Skin epidermis (tissue), 12 donors: ENCODE results near the gene PTPN13.
"Not testable (repeated sequence)": the region's sequence is repeated elsewhere in the genome, so short reads cannot be mapped to it uniquely, and the experiment has no call there.

Source experiments
- H3K27ac ChIP-seq, 21 experiments: fragments of 200-600 bp; sonication (generic) in 11 of 21; one replicate each; pipeline ENCODE4 v1.5.0; 2020; ENCODE audit warnings: mild to moderate bottlenecking in 3 of 21, inconsistent platforms in 2 of 21, moderate library complexity in 2 of 21
- H3K4me3 ChIP-seq, 7 experiments: fragments of 200-600 bp; sonication (generic) in 2 of 7; one replicate each; pipeline ENCODE4 v1.5.0; 2020; ENCODE audit warnings: inconsistent platforms in 2 of 7, mild to moderate bottlenecking in 2 of 7, moderate library complexity in 1 of 7

PTPN13 gene

DNA sequence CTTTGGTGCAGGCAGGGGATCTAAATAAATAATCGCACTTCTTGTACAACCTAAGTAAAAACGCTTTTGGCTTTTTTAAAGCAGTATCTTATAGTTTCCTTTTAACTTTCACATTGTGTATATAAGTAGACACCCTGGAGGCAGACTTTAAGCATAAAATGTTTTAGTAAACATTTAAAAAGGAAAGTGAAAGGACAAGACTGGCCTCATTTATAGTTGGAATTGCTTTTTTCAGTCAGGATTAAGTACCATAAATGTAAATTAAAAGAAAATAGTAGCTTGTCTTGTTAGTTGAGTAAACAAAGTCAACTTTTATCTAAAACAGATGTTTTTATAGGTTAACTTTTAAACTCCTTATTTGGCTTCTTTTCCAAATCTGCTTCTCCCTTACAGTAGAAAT, 39.7 kb downstream of the PTPN13 start:
- H3K4me3 ChIP-seq, result no peak overlapping the region
- no peak overlapping the region for H3K27ac ChIP-seq

DNA sequence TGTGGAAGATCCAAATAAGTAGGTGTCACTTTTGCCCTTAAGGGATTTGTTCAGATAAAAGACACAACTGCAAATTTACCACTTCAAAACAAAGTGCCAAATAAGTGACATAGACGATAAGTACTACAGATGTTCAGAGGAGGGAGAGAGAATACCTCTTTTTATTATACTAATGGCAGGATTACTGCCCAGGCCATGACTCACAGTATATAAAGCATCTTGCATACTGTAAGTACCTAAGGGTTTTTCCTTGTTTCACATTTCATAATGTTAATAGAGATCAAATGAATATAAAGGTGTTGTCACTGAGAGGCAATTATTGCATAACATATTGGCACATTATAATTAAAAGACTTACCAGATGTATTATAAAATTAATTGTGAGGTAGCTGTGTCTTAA, 46.4 kb downstream of the PTPN13 start:
- Histone ChIP-seq H3K4me3 (no peak overlapping the region), H3K27ac (no peak overlapping the region)

- Histone ChIP-seq H3K4me3 (no peak overlapping the region), H3K27ac (no peak overlapping the region)
Measured at GRCh38 chr4:86641516-86642090, 47.5 kb downstream of the PTPN13 start.

DNA sequence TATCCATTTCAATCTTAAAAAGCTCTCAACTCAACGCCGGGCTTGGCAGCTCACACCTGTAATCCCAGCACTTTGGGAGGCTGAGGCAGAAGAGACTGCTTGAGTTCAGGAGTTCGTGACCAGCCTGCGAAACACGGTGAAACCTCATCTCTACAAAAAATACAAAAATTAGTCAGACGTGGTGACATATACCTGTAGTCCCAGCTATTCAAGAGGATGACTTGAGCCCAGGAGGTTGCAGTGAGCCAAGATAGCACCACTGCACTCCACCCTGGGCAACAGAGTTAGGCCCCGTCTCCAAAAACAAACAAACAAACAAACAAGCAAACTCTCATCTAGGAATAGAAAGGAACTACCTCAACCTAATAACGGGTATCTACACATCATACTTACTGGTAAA, 50.8 kb downstream of the PTPN13 start:
- Histone ChIP-seq H3K4me3 (no peak overlapping the region), H3K27ac (no peak overlapping the region)

DNA sequence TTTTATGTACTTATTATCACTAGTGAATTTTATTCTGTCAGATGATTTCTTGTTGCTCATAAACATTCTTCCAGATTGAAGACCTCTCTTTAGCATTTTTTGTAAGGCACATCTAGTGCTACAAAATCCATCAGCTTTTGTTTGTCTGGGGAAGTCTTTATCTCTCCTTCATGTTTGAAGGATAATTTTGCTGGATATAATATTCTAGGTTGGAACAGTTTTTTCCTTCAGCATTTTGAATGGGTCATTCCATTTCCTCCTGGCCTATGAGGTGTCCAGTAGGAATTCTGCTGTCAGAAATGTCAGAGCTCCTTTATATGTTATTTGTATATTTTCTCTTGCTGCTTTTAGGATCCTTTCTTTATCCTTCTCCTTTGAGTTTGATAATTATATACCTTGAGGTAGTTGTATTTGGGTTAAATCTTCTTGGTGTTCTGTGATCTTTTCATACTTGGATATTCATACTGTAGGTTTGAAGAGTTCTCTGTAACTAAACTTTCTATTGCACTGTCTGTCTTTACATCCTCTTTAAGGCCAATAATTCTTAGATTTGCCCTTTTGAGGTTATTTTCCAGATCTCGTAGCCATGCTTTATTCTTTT, 58.3 kb downstream of the PTPN13 start:
- Histone ChIP-seq H3K4me3 (no peak overlapping the region), H3K27ac (no peak overlapping the region)

GRCh38 chr4:86653237-86653865, 59.2 kb downstream of the PTPN13 start:
- Histone ChIP-seq H3K27ac (no peak overlapping the region), H3K4me3 (no peak overlapping the region)

GRCh38 chr4:86656781-86657180, 62.7 kb downstream of the PTPN13 start:
- not testable (repeated sequence) for H3K27ac ChIP-seq, H3K4me3 ChIP-seq

GRCh38 chr4:86657382-86657781, 63.3 kb downstream of the PTPN13 start:
- H3K27ac ChIP-seq, result no peak overlapping the region
- H3K4me3 ChIP-seq, result no peak overlapping the region

GRCh38 chr4:86657910-86658309, 63.8 kb downstream of the PTPN13 start:
- no peak overlapping the region for H3K27ac ChIP-seq
- H3K4me3 ChIP-seq, result no peak overlapping the region

GRCh38 chr4:86660401-86660800, 66.3 kb downstream of the PTPN13 start:
- peak overlapping the region in 1 of 21 experiments; percentile 17 for H3K27ac ChIP-seq

GRCh38 chr4:86661006-86661405, 66.9 kb downstream of the PTPN13 start:
- Histone ChIP-seq H3K27ac (peak overlapping the region in 1 of 21 experiments; percentile 18), H3K4me3 (no peak overlapping the region)

More at GRCh38 chr4:86660401-86660800, 66.3 kb downstream of the PTPN13 start:
- H3K4me3 ChIP-seq, result no peak overlapping the region

- Histone ChIP-seq H3K4me3 (no peak overlapping the region), H3K27ac (peak overlapping the region in 1 of 21 experiments; percentile 18)
Measured at GRCh38 chr4:86661418-86661817, 67.3 kb downstream of the PTPN13 start.

DNA sequence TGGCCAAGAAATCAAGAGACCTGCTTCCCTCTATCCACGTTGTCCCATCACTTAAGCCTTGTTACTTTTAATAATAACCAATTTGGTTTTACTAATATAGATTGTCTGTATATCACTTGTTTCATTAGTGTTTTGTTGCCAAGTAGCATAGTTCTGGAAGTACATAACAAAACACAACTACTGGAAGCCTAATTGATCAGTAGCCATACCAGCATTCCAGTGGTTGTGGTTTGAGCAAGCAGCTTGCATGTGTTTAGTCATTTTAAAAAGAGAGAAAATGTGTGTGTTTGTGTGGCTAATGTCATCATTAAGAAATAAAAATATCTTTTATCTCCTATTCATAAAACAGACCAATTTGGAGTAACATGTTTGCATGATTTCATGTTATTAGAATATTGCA, 70.8 kb downstream of the PTPN13 start:
- no peak overlapping the region for H3K27ac ChIP-seq
- H3K4me3 ChIP-seq, result no peak overlapping the region

DNA sequence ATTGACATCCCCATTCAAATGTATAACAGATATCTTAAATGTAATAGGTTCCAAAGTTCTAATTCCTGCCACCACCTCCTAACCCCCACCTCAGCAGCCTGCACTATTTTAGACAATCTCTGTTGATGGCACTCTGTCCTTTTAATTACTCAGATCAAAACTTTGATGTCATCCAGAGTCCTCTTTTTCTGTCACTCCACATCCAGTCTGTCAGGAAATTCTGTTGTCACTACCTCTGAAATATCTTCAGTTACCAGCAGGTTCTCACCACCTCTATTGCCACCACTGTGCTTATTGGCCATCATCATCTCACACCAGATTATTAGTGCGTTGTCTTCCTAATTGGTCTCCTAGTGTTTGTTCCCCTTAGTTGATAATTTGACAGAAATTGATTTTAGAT, 76.2 kb downstream of the PTPN13 start:
- Histone ChIP-seq H3K27ac (no peak overlapping the region), H3K4me3 (no peak overlapping the region)

- Histone ChIP-seq H3K27ac (no peak overlapping the region), H3K4me3 (no peak overlapping the region)
Measured at GRCh38 chr4:86670756-86671155, 76.6 kb downstream of the PTPN13 start.

DNA sequence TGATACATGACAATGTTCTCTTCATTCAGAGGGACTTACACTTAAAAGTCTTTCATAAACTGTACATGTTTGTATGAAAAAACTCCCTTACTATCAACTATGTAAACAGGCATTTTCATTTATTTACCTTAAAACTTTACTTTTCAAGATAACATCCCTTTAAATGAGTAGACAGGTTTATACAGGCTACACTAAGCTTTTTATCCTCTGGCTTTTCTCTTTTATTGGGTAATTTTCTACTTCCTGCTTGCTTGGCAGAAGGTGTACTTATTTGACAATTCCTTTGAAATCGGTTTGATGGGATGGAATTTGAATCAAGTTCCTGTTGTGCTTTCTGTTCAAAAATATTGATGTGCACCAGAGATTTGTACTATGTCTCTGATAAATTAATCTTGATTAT, 81.4 kb downstream of the PTPN13 start:
- no peak overlapping the region for H3K27ac ChIP-seq
- H3K4me3 ChIP-seq, result no peak overlapping the region

DNA sequence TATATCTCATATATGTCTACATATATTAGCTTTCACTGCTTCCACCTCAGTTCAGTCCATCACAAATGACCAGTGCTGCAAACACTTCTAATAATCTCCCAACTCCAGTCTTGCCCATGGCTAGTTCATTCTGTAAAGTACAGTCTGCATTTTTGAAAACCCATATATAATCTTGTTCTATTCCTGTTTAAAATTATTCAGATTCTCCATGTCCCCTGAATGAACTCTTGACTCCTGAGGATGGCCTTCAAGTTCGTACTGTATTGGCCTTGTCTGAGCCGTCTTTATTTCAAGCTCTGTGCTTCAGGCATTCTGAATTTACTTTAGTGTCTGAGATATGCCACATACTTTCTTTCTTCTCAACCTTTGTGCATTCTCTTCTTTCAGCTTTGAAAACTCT, 84.7 kb downstream of the PTPN13 start:
- H3K27ac ChIP-seq, result no peak overlapping the region
- no peak overlapping the region for H3K4me3 ChIP-seq

GRCh38 chr4:86679441-86679840, 85.3 kb downstream of the PTPN13 start:
- Histone ChIP-seq H3K4me3 (no peak overlapping the region), H3K27ac (no peak overlapping the region)

- Histone ChIP-seq H3K4me3 (no peak overlapping the region), H3K27ac (no peak overlapping the region)
Measured at GRCh38 chr4:86683167-86683566, 89.1 kb downstream of the PTPN13 start.

- Histone ChIP-seq H3K27ac (no peak overlapping the region), H3K4me3 (no peak overlapping the region)
Measured at GRCh38 chr4:86683983-86684382, 89.9 kb downstream of the PTPN13 start.

GRCh38 chr4:86685401-86685800, 91.3 kb downstream of the PTPN13 start:
- Histone ChIP-seq H3K4me3 (no peak overlapping the region), H3K27ac (no peak overlapping the region)

- no peak overlapping the region for H3K4me3 ChIP-seq
- H3K27ac ChIP-seq, result no peak overlapping the region
Measured at GRCh38 chr4:86686741-86687140, 92.6 kb downstream of the PTPN13 start.
